Measurements from ENCODE around the gene EVA1C.
"Not testable (repeated sequence)": the region's sequence is repeated elsewhere in the genome, so short reads cannot be mapped to it uniquely, and the experiment has no call there.

EVA1C gene

GRCh38 chr21:32507342-32507919 lies 94.9 kb downstream of the EVA1C start:
- DNase-seq: no peak

- not testable (repeated sequence) for DNase-seq
These were observed 95.5 kb downstream of the EVA1C start for GRCh38 chr21:32508036-32508435.

GRCh38 chr21:32508558-32508957 lies 96.1 kb downstream of the EVA1C start:
- DNase-seq: no peak

GRCh38 chr21:32508975-32509374 lies 96.5 kb downstream of the EVA1C start:
- DNase-seq: not testable (repeated sequence)

- no peak for DNase-seq
These were observed 102.0 kb downstream of the EVA1C start for GRCh38 chr21:32514275-32515055.

GRCh38 chr21:32515874-32516273 lies 103.4 kb downstream of the EVA1C start:
- no peak for DNase-seq

- no peak for DNase-seq
These were observed 104.5 kb downstream of the EVA1C start for GRCh38 chr21:32516756-32517649.

GRCh38 chr21:32519945-32520874 lies 107.7 kb downstream of the EVA1C start:
- no peak for DNase-seq

- no peak for DNase-seq
These were observed 108.6 kb downstream of the EVA1C start for GRCh38 chr21:32520875-32521735.

- DNase-seq: no peak
These were observed 109.3 kb downstream of the EVA1C start for GRCh38 chr21:32521736-32522355.

GRCh38 chr21:32523463-32523862 lies 111.0 kb downstream of the EVA1C start:
- no peak for DNase-seq

GRCh38 chr21:32523988-32524719 lies 111.6 kb downstream of the EVA1C start:
- no peak for DNase-seq

GRCh38 chr21:32525282-32525681 lies 112.8 kb downstream of the EVA1C start:
- DNase-seq: no peak

- DNase-seq: no peak
These were observed 117.2 kb downstream of the EVA1C start for GRCh38 chr21:32529679-32530078.

- DNase-seq: not testable (repeated sequence)
These were observed 118.3 kb downstream of the EVA1C start for GRCh38 chr21:32530809-32531208.

- not testable (repeated sequence) for DNase-seq
These were observed 119.1 kb downstream of the EVA1C start for GRCh38 chr21:32531561-32531960.

- no peak for DNase-seq
These were observed 120.1 kb downstream of the EVA1C start for GRCh38 chr21:32532636-32533035.

GRCh38 chr21:32533053-32533452 lies 120.5 kb downstream of the EVA1C start:
- no peak for DNase-seq

- DNase-seq: no peak
These were observed 121.1 kb downstream of the EVA1C start for GRCh38 chr21:32533611-32534010.

- no peak for DNase-seq
These were observed 121.6 kb downstream of the EVA1C start for GRCh38 chr21:32534113-32534512.

Data from NCI-H2107 (cell line).